K562 (cell line): ENCODE results near the gene BRMS1. TPM values are rescaled to one million over a fixed set of nuclear protein-coding genes. Genes with fewer than 3 reads are reported as not detected.

Experiments used
- ATF1 ChIP-seq, 2 experiments: fragments of 450-650 bp in 1 of 2; IDR thresholded peaks; 2 replicates each; pipeline ENCODE4 v1.6.1; 2016; ENCODE audit warnings: missing compliant biosample characterization in 1 of 2, missing genetic modification characterization in 1 of 2
- CREB3 ChIP-seq: fragments of 450-650 bp; conservative IDR thresholded peaks from 2 replicates; pipeline ENCODE4 v1.6.1; 2016; ENCODE audit warnings: missing genetic modification characterization, low read depth, mild to moderate bottlenecking, missing compliant biosample characterization, moderate library complexity
- CTCFL ChIP-seq: IDR thresholded peaks from 2 replicates; pipeline ENCODE4 v1.6.1; 2011; ENCODE audit warnings: borderline replicate concordance, low read depth, mild to moderate bottlenecking, moderate library complexity, low read length; ENCODE audit not compliant: insufficient read depth, poor library complexity, severe bottlenecking
- FOXJ2 ChIP-seq: fragments of 200-800 bp; sonication (Bioruptor generic); IDR thresholded peaks from 2 replicates; pipeline ENCODE4 v1.6.1; 2016; ENCODE audit warnings: missing genetic modification characterization, missing compliant biosample characterization
- FOXP4 ChIP-seq: sonication (generic); formaldehyde crosslinking; IDR thresholded peaks from 2 replicates; pipeline ENCODE4 v1.8.0; 2022; ENCODE audit warnings: mild to moderate bottlenecking, missing genetic modification reagents, borderline replicate concordance
- GATA2 ChIP-seq: sonication (generic); formaldehyde crosslinking; IDR thresholded peaks from 2 replicates; pipeline ENCODE4 v1.4.0; 2020; ENCODE audit warnings: mild to moderate bottlenecking, missing genetic modification reagents
- LCOR ChIP-seq: sonication (generic); formaldehyde crosslinking; IDR thresholded peaks from 2 replicates; pipeline ENCODE4 v1.8.0; 2022; ENCODE audit warnings: mild to moderate bottlenecking, missing genetic modification reagents
- MAFG ChIP-seq: fragments of 450-650 bp; conservative IDR thresholded peaks from 2 replicates; pipeline ENCODE4 v1.6.1; 2016; ENCODE audit warnings: missing genetic modification characterization, missing compliant biosample characterization
- MAZ ChIP-seq, 2 experiments: fragments of 450-650 bp in 1 of 2; sonication (generic) in 1 of 2; formaldehyde crosslinking; IDR thresholded peaks in 1 of 2; conservative IDR thresholded peaks in 1 of 2; 2 replicates each; pipeline versions ENCODE4 v1.4.0 to v1.5.0; 2020; ENCODE audit warnings: mild to moderate bottlenecking in 1 of 2, missing genetic modification reagents in 1 of 2
- ZBTB43 ChIP-seq: sonication (generic); formaldehyde crosslinking; IDR thresholded peaks from 2 replicates; pipeline ENCODE4 v1.8.0; 2023; ENCODE audit warnings: mild to moderate bottlenecking, missing genetic modification reagents
- ZNF174 ChIP-seq: fragments of 250-450 bp; sonication (Bioruptor Pico); IDR thresholded peaks from 2 replicates; pipeline ENCODE4 v1.4.0; 2020; ENCODE audit warnings: mild to moderate bottlenecking
- ZNF23 ChIP-seq: fragments of 250-450 bp; sonication (Bioruptor Pico); IDR thresholded peaks from 2 replicates; pipeline ENCODE4 v1.4.0; 2020; ENCODE audit warnings: mild to moderate bottlenecking
- ZNF609 ChIP-seq: sonication (generic); formaldehyde crosslinking; IDR thresholded peaks from 2 replicates; pipeline ENCODE4 v1.8.1; 2023; ENCODE audit warnings: missing genetic modification reagents, mild to moderate bottlenecking, borderline replicate concordance
- ZNF79 ChIP-seq: fragments of 250-450 bp; sonication (Bioruptor Pico); IDR thresholded peaks from 2 replicates; pipeline ENCODE4 v1.4.0; 2020; ENCODE audit warnings: low read depth, mild to moderate bottlenecking, moderate library complexity
- polyA plus RNA-seq, 8 experiments: library from polyadenylated mRNA; depleted of rRNA in 4 of 8; stranded (reverse) in 5 of 8; unstranded in 3 of 8; fragments of >200 nt; fragmentation: Nextera tagmentation in 2 of 8; fragmentation: Illumina TruSeq in 1 of 8; extraction: Ambion mirVana in 2 of 8; extraction: Trizol in 1 of 8; gene quantifications; 2 replicates each; pipeline versions ENCODE4 v1.2.1 to v1.2.3, GENCODE V29; 2011 to 2014; ENCODE audit warnings: inconsistent platforms in 1 of 8, missing spikeins in 1 of 8
- total RNA-seq, 7 experiments: library from RNA; depleted of rRNA in 6 of 7; stranded (reverse); fragments of >200 nt in 6 of 7; fragmentation: Illumina TruSeq in 2 of 7; extraction: Trizol in 2 of 7; gene quantifications; 2 replicates each; pipeline versions ENCODE4 v1.2.1 to v1.2.3, GENCODE V29; 2011 to 2021; ENCODE audit warnings: low replicate concordance in 1 of 7

Gene BRMS1
- total and polyA plus RNA-seq, 9 of the 15 experiments (the other 6 are each of a cell fraction or from before 2014, with no cell fraction given): 2.2 to 78.8 (median 33.4) TPM

- TF ChIP-seq ZNF23 (CRISPR knock-in tag): no peak
- TF ChIP-seq MAFG: no peak
- no peak for TF ChIP-seq ZNF79
- peak; percentile 56; the same call in 1 of the 2 replicates for TF ChIP-seq CREB3 (tag)
- TF ChIP-seq ATF1 (CRISPR knock-in tag; IDR thresholded peaks at IDR 0.05): 0 out of 2 replicates have a peak, but pooled peaks have one; percentile 9
- TF ChIP-seq ATF1 (tag; IDR thresholded peaks at IDR 0.05): no peak
- TF ChIP-seq FOXJ2 (tag): no peak
- no peak for TF ChIP-seq GATA2 (CRISPR knock-in tag)
- peak in 1 of 2 experiments; percentile 76; a peak in 2 of 4 replicates for TF ChIP-seq MAZ (CRISPR knock-in tag; conservative IDR thresholded peaks at IDR 0.05 in 1 of 2, IDR thresholded peaks at IDR 0.05 in 1 of 2)
- peak; percentile 89 for TF ChIP-seq FOXP4 (CRISPR knock-in tag)
- peak; percentile 72; the same call in 1 of the 2 replicates for TF ChIP-seq ZNF609 (CRISPR knock-in tag)
- peak; percentile 68; the same call in 1 of the 2 replicates for TF ChIP-seq ZBTB43 (CRISPR knock-in tag)
- 0 out of 2 replicates have a peak, but pooled peaks have one; percentile 68 for TF ChIP-seq LCOR (CRISPR knock-in tag)
- TF ChIP-seq CTCFL: no peak
- no peak for TF ChIP-seq ZNF174
Measured at GRCh38 chr11:66289548-66290329, 55.2 kb downstream of the BRMS1 start (continued).
